ENCODE results near the gene TCF4. TPM values are rescaled to one million over a fixed set of nuclear protein-coding genes. Genes with fewer than 3 reads are reported as not detected.

TCF4 gene
- total and polyA plus RNA-seq, 8 donors: 99.1 to 165 (median 138) TPM

GRCh38 chr18:55185391-55185790 is 402.6 kb downstream of the TCF4 start:
- DNase-seq: no peak
- intact Hi-C loops (cut with DNase I): no loop called here
- ATAC-seq: no peak
- Histone ChIP-seq H3K4me3 (no peak overlapping the region), H3K4me1 (no peaks in the 10 kb centered on the region), H3K27ac (no peak overlapping the region), H3K9me3 (no peaks in the 10 kb centered on the region), H3K36me3 (no peaks in the 10 kb centered on the region), H3K27me3 (no peaks in the 10 kb centered on the region)
- TF ChIP-seq, protein P1, sequence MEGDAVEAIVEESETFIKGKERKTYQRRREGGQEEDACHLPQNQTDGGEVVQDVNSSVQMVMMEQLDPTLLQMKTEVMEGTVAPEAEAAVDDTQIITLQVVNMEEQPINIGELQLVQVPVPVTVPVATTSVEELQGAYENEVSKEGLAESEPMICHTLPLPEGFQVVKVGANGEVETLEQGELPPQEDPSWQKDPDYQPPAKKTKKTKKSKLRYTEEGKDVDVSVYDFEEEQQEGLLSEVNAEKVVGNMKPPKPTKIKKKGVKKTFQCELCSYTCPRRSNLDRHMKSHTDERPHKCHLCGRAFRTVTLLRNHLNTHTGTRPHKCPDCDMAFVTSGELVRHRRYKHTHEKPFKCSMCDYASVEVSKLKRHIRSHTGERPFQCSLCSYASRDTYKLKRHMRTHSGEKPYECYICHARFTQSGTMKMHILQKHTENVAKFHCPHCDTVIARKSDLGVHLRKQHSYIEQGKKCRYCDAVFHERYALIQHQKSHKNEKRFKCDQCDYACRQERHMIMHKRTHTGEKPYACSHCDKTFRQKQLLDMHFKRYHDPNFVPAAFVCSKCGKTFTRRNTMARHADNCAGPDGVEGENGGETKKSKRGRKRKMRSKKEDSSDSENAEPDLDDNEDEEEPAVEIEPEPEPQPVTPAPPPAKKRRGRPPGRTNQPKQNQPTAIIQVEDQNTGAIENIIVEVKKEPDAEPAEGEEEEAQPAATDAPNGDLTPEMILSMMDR (IDR thresholded peaks at IDR 0.05): no peak

DNA sequence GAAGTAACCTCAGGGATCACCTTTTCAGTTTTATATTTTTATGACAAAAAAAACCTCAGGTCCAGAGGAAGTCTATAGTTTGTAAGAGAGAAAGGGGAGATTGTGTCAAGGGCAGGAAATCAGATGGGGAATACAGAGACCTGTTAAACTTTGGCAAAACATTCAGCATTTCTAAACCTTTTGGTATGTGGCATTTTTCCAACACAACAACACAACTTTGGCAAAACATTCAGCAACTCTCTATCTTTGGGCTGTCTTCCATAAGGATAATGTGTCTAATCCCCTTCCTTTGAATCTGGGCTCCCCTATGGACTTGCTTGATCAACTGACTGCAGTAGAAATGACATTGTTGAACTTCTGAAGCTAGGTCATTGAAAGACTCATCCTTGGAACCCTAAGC is 408.2 kb downstream of the TCF4 start:
- DNase-seq (peak in 1 of 4 donors; percentile 7), ATAC-seq (no peak)
- H3K36me3 ChIP-seq: no peaks in the 10 kb centered on the region
- H3K27ac ChIP-seq: no peak overlapping the region
- no peaks in the 10 kb centered on the region for H3K4me1 ChIP-seq
- intact Hi-C loops (cut with DNase I): no loop called here
- no peak overlapping the region for H3K4me3 ChIP-seq
- TF ChIP-seq, protein P1 (IDR thresholded peaks at IDR 0.05): no peak
- peaks cover 0 to 1% of the 10 kb centered on the region in 2 donors for H3K9me3 ChIP-seq
- H3K27me3 ChIP-seq: no peaks in the 10 kb centered on the region

DNA sequence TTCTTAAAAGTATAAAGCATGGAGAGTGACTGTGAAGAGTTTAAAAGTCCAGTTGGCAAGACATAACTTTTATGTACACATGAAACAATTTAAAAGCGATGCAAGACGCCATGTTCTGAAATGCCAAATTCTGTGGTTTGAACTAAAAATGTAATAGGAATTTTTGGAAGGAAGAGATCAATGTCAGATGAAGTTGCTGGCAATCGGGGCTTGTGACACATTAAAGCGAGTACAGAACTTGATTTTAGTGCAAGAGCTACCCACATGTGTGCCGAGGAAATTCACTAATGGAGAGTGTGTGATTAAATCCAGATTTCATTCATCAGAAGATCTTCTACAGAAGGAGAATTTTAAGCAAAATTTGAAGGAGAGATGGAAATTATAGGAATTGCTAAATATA is 408.6 kb downstream of the TCF4 start:
- Histone ChIP-seq H3K4me3 (no peak overlapping the region), H3K36me3 (no peaks in the 10 kb centered on the region), H3K27me3 (no peaks in the 10 kb centered on the region), H3K4me1 (no peaks in the 10 kb centered on the region), H3K9me3 (peaks cover 0 to 5% of the 10 kb centered on the region in 2 donors), H3K27ac (no peak overlapping the region)
- DNase-seq (no peak), ATAC-seq (no peak)
- intact Hi-C loops (cut with DNase I): no loop called here
- TF ChIP-seq, protein P1 (IDR thresholded peaks at IDR 0.05): no peak

DNA sequence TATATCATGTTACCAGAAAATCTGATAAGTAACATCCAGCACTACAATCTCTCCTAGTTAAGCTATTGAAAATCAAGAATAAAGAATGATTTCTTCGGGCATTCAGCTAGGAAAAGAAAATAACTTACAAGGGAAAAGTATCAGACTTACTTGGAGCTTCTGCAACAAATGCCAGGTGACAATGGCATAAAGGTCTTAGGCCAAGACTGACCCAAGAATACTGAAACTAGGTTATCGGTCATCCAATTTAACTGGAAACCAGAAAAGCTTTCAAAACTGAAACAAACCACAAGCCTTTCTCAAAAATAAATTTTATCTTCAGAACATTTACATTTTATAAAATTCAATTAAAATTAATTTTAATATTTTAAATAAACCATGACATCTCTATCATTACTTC is 414.7 kb downstream of the TCF4 start:
- Histone ChIP-seq H3K27ac (no peak overlapping the region), H3K4me1 (no peaks in the 10 kb centered on the region), H3K4me3 (no peak overlapping the region), H3K36me3 (no peaks in the 10 kb centered on the region), H3K9me3 (peaks cover 0 to 12% of the 10 kb centered on the region in 2 donors), H3K27me3 (no peaks in the 10 kb centered on the region)
- intact Hi-C loops (cut with DNase I): no loop called here
- TF ChIP-seq, protein P1 (IDR thresholded peaks at IDR 0.05): no peak
- no peak for DNase-seq
- ATAC-seq: no peak

Small RNAs within 50 kb of the gene (microRNA-seq; reads per million reads assigned to microRNA genes)
- gene MIR4529: 0 to 0.34 reads per million in 2 donors

Measured in left lung (tissue), 10 donors.